Measurements from ENCODE around the gene CHRNB2. TPM values are rescaled to one million over a fixed set of nuclear protein-coding genes. Genes with fewer than 3 reads are reported as not detected.

CHRNB2 gene
- total and polyA plus RNA-seq, 2 donors (not counting 3 experiments of a cell fraction or from before 2014, with no cell fraction given): not detected

- Histone ChIP-seq H2AFZ (ENCODE audit: low read depth, low read length) (no peak overlapping the region), H3K4me3 (replicated peaks in 1 of 3; ENCODE audit: insufficient read depth in 1 of 3, low read depth in 1 of 3, low read length in 3 of 3) (no peak overlapping the region), H3K79me2 (ENCODE audit: control insufficient read depth, insufficient read depth, low read length) (no peaks in the 10 kb centered on the region), H3K27ac (ENCODE audit: insufficient read depth, low read depth, low read length) (no peak overlapping the region), H4K20me1 (replicated peaks; ENCODE audit: control insufficient read depth, extremely low read depth, insufficient read depth, low read length) (no peaks in the 10 kb centered on the region), H3K4me1 (ENCODE audit: control insufficient read depth, extremely low read depth, insufficient read depth, low read length) (peaks cover 6% of the 10 kb centered on the region), H3K9me1 (replicated peaks; ENCODE audit: control insufficient read depth, extremely low read depth, insufficient read depth, low read length) (no peaks in the 10 kb centered on the region), H3K27me3 (ENCODE audit: control insufficient read depth in 2 of 2, insufficient read depth in 2 of 2, low read length in 2 of 2) (no peaks in the 10 kb centered on the region), H3K36me3 (ENCODE audit: control insufficient read depth in 2 of 2, extremely low read depth in 1 of 2, insufficient read depth in 2 of 2, low read length in 2 of 2) (peaks cover 21 to 28% of the 10 kb centered on the region in 2 experiments), H3K9ac (replicated peaks; ENCODE audit: extremely low read depth, insufficient read depth, low read length) (no peak overlapping the region), H3K9me3 (replicated peaks; ENCODE audit: control insufficient read depth, insufficient read depth, low read length) (no peaks in the 10 kb centered on the region), H3K4me2 (ENCODE audit: insufficient read depth, low read length) (no peak overlapping the region)
- DNase-seq (ENCODE audit: low read depth, low spot score): no peak
- TF ChIP-seq GATA2 (IDR thresholded peaks at IDR 0.05; ENCODE audit: insufficient read depth, insufficient read length, low read depth, low read length) (no peak), FOS (IDR thresholded peaks at IDR 0.05; ENCODE audit: borderline replicate concordance, insufficient read depth, low read length) (no peak), MYC (IDR thresholded peaks at IDR 0.05; ENCODE audit: low read depth, low read length) (no peak), JUN (IDR thresholded peaks at IDR 0.05; ENCODE audit: borderline replicate concordance, insufficient read depth, insufficient read length, low read depth) (no peak), MAX (IDR thresholded peaks at IDR 0.05; ENCODE audit: insufficient read depth, insufficient read length) (no peak), POLR2A (IDR thresholded peaks at IDR 0.05; ENCODE audit: low read depth, low read length) (no peak), POLR2AphosphoS5 (IDR thresholded peaks at IDR 0.05; ENCODE audit: insufficient read depth, low read depth, low read length) (no peak), EZH2 (IDR thresholded peaks at IDR 0.05; ENCODE audit: borderline replicate concordance, low read depth, low read length, severe bottlenecking) (no peak), CTCF (IDR thresholded peaks at IDR 0.05; ENCODE audit: extremely low read depth in 1 of 2, insufficient read depth in 1 of 2, low read depth in 1 of 2, low read length in 2 of 2) (no peak)
- intact Hi-C loops (cut with micrococcal nuclease) (loop anchor here (2.0 kb wide), 1 partner anchor 220 kb away; no protein-coding TSS in a partner anchor), dilution Hi-C loops (cut with MboI; ENCODE audit: extremely low pct_ligation_motif_present, low sequenced_read_pairs) (no loop called here)
- ChIA-PET POLR2A (interaction anchor here (1.0 to 2.0 kb wide), 4 partner anchors 50 to 68 kb away, joined by 4 to 16 read pairs (median 7); no protein-coding TSS in a partner anchor), CTCF (interaction anchor here (0.6 to 7.4 kb wide), 59 partner anchors 9 to 627 kb away, joined by 3 to 489 read pairs (median 5); partner anchors contain the start of genes ATP8B2, IL6R, SHE and TDRD10)
- FAIRE-seq: no peak
- no TSS peak for BruUV-seq (replicated peaks)
Observed at GRCh38 chr1:154547105-154547732, 20.4 kb upstream of the CHRNB2 start.
